K562 (cell line): ENCODE measurements around the gene RBM17. TPM values are rescaled to one million over a fixed set of nuclear protein-coding genes. Genes with fewer than 3 reads are reported as not detected.

Experiments
- BRCA1 ChIP-seq, 2 experiments: fragments of 450-650 bp in 1 of 2; sonication (generic) in 1 of 2; formaldehyde crosslinking in 1 of 2; IDR thresholded peaks; 2 replicates each; pipeline versions ENCODE4 v1.5.0 to v1.6.1; 2017 to 2020; ENCODE audit warnings: mild to moderate bottlenecking in 1 of 2, missing genetic modification reagents in 1 of 2
- HSF4 ChIP-seq: fragments of 250-450 bp; sonication (Bioruptor Pico); IDR thresholded peaks from 2 replicates; pipeline ENCODE4 v2.1.2; 2022; ENCODE audit warnings: mild to moderate bottlenecking, moderate library complexity, borderline replicate concordance
- ZNF785 ChIP-seq: fragments of 250-450 bp; sonication (Bioruptor Pico); IDR thresholded peaks from 2 replicates; pipeline ENCODE4 v1.4.0; 2020; ENCODE audit warnings: mild to moderate bottlenecking
- polyA plus RNA-seq, 8 experiments: library from polyadenylated mRNA; depleted of rRNA in 4 of 8; stranded (reverse) in 5 of 8; unstranded in 3 of 8; fragments of >200 nt; fragmentation: Nextera tagmentation in 2 of 8; fragmentation: Illumina TruSeq in 1 of 8; extraction: Ambion mirVana in 2 of 8; extraction: Trizol in 1 of 8; gene quantifications; 2 replicates each; pipeline versions ENCODE4 v1.2.1 to v1.2.3, GENCODE V29; 2011 to 2014; ENCODE audit warnings: inconsistent platforms in 1 of 8, missing spikeins in 1 of 8
- total RNA-seq, 7 experiments: library from RNA; depleted of rRNA in 6 of 7; stranded (reverse); fragments of >200 nt in 6 of 7; fragmentation: Illumina TruSeq in 2 of 7; extraction: Trizol in 2 of 7; gene quantifications; 2 replicates each; pipeline versions ENCODE4 v1.2.1 to v1.2.3, GENCODE V29; 2011 to 2021; ENCODE audit warnings: low replicate concordance in 1 of 7
- TF ChIP-seq, protein P1 (sequence below): fragments of 250-450 bp; sonication (Bioruptor Pico); IDR thresholded peaks from 2 replicates; pipeline ENCODE4 v1.4.0; 2020; ENCODE audit warnings: mild to moderate bottlenecking, moderate library complexity
- TF ChIP-seq, protein P2 (sequence below): fragments of 250-450 bp; sonication (Bioruptor Pico); IDR thresholded peaks from 2 replicates; pipeline ENCODE4 v1.9.0; 2021; ENCODE audit warnings: mild to moderate bottlenecking, inconsistent platforms
- TF ChIP-seq, protein P3 (sequence below): fragments of 200-600 bp; sonication (generic); IDR thresholded peaks from one replicate; pipeline ENCODE4 v1.6.1; 2012; ENCODE audit warnings: mild to moderate bottlenecking, low read depth, low read length, inconsistent platforms
- TF ChIP-seq, protein P4 (sequence below), 2 experiments: IDR thresholded peaks; 2 replicates each; pipeline ENCODE4 v1.6.1; 2012; ENCODE audit warnings: improper control_type of control experiment in 2 of 2, low read depth in 2 of 2, low read length in 2 of 2, borderline replicate concordance in 1 of 2

Gene RBM17
- total and polyA plus RNA-seq, 9 of the 15 experiments (the other 6 are each of a cell fraction or from before 2014, with no cell fraction given) = 23.6 to 217 (median 124) TPM

DNA sequence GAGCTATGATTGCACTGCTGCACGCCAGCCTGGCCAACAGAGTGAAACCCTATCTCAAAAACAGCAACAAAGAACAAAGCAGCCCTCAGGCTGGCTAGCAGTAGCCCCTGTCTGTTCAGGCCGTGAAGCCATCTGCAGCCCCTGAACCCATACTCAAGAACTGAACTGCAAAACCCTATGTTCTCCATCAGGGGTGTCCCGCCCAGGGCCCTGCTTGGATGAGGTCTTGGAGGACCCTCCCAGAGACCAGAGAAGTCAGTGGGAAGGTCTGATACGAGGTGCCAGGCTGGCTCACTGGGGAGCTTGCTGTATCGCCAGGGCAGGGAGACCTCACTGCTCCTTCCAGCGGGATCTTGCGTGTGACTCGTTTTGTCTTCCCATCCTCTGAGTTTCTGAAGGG is 39.3 kb downstream of the RBM17 start (continued):
- TF ChIP-seq, protein P1, sequence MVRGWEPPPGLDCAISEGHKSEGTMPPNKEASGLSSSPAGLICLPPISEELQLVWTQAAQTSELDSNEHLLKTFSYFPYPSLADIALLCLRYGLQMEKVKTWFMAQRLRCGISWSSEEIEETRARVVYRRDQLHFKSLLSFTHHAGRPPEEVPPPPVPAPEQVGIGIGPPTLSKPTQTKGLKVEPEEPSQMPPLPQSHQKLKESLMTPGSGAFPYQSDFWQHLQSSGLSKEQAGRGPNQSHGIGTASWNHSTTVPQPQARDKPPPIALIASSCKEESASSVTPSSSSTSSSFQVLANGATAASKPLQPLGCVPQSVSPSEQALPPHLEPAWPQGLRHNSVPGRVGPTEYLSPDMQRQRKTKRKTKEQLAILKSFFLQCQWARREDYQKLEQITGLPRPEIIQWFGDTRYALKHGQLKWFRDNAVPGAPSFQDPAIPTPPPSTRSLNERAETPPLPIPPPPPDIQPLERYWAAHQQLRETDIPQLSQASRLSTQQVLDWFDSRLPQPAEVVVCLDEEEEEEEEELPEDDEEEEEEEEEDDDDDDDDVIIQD (CRISPR knock-in tag) = no peak
- TF ChIP-seq, protein P2, sequence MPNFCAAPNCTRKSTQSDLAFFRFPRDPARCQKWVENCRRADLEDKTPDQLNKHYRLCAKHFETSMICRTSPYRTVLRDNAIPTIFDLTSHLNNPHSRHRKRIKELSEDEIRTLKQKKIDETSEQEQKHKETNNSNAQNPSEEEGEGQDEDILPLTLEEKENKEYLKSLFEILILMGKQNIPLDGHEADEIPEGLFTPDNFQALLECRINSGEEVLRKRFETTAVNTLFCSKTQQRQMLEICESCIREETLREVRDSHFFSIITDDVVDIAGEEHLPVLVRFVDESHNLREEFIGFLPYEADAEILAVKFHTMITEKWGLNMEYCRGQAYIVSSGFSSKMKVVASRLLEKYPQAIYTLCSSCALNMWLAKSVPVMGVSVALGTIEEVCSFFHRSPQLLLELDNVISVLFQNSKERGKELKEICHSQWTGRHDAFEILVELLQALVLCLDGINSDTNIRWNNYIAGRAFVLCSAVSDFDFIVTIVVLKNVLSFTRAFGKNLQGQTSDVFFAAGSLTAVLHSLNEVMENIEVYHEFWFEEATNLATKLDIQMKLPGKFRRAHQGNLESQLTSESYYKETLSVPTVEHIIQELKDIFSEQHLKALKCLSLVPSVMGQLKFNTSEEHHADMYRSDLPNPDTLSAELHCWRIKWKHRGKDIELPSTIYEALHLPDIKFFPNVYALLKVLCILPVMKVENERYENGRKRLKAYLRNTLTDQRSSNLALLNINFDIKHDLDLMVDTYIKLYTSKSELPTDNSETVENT (CRISPR knock-in tag) = no peak
- TF ChIP-seq, protein P3, sequence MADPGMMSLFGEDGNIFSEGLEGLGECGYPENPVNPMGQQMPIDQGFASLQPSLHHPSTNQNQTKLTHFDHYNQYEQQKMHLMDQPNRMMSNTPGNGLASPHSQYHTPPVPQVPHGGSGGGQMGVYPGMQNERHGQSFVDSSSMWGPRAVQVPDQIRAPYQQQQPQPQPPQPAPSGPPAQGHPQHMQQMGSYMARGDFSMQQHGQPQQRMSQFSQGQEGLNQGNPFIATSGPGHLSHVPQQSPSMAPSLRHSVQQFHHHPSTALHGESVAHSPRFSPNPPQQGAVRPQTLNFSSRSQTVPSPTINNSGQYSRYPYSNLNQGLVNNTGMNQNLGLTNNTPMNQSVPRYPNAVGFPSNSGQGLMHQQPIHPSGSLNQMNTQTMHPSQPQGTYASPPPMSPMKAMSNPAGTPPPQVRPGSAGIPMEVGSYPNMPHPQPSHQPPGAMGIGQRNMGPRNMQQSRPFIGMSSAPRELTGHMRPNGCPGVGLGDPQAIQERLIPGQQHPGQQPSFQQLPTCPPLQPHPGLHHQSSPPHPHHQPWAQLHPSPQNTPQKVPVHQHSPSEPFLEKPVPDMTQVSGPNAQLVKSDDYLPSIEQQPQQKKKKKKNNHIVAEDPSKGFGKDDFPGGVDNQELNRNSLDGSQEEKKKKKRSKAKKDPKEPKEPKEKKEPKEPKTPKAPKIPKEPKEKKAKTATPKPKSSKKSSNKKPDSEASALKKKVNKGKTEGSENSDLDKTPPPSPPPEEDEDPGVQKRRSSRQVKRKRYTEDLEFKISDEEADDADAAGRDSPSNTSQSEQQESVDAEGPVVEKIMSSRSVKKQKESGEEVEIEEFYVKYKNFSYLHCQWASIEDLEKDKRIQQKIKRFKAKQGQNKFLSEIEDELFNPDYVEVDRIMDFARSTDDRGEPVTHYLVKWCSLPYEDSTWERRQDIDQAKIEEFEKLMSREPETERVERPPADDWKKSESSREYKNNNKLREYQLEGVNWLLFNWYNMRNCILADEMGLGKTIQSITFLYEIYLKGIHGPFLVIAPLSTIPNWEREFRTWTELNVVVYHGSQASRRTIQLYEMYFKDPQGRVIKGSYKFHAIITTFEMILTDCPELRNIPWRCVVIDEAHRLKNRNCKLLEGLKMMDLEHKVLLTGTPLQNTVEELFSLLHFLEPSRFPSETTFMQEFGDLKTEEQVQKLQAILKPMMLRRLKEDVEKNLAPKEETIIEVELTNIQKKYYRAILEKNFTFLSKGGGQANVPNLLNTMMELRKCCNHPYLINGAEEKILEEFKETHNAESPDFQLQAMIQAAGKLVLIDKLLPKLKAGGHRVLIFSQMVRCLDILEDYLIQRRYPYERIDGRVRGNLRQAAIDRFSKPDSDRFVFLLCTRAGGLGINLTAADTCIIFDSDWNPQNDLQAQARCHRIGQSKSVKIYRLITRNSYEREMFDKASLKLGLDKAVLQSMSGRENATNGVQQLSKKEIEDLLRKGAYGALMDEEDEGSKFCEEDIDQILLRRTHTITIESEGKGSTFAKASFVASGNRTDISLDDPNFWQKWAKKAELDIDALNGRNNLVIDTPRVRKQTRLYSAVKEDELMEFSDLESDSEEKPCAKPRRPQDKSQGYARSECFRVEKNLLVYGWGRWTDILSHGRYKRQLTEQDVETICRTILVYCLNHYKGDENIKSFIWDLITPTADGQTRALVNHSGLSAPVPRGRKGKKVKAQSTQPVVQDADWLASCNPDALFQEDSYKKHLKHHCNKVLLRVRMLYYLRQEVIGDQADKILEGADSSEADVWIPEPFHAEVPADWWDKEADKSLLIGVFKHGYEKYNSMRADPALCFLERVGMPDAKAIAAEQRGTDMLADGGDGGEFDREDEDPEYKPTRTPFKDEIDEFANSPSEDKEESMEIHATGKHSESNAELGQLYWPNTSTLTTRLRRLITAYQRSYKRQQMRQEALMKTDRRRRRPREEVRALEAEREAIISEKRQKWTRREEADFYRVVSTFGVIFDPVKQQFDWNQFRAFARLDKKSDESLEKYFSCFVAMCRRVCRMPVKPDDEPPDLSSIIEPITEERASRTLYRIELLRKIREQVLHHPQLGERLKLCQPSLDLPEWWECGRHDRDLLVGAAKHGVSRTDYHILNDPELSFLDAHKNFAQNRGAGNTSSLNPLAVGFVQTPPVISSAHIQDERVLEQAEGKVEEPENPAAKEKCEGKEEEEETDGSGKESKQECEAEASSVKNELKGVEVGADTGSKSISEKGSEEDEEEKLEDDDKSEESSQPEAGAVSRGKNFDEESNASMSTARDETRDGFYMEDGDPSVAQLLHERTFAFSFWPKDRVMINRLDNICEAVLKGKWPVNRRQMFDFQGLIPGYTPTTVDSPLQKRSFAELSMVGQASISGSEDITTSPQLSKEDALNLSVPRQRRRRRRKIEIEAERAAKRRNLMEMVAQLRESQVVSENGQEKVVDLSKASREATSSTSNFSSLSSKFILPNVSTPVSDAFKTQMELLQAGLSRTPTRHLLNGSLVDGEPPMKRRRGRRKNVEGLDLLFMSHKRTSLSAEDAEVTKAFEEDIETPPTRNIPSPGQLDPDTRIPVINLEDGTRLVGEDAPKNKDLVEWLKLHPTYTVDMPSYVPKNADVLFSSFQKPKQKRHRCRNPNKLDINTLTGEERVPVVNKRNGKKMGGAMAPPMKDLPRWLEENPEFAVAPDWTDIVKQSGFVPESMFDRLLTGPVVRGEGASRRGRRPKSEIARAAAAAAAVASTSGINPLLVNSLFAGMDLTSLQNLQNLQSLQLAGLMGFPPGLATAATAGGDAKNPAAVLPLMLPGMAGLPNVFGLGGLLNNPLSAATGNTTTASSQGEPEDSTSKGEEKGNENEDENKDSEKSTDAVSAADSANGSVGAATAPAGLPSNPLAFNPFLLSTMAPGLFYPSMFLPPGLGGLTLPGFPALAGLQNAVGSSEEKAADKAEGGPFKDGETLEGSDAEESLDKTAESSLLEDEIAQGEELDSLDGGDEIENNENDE = no peak
- TF ChIP-seq, protein P4, sequence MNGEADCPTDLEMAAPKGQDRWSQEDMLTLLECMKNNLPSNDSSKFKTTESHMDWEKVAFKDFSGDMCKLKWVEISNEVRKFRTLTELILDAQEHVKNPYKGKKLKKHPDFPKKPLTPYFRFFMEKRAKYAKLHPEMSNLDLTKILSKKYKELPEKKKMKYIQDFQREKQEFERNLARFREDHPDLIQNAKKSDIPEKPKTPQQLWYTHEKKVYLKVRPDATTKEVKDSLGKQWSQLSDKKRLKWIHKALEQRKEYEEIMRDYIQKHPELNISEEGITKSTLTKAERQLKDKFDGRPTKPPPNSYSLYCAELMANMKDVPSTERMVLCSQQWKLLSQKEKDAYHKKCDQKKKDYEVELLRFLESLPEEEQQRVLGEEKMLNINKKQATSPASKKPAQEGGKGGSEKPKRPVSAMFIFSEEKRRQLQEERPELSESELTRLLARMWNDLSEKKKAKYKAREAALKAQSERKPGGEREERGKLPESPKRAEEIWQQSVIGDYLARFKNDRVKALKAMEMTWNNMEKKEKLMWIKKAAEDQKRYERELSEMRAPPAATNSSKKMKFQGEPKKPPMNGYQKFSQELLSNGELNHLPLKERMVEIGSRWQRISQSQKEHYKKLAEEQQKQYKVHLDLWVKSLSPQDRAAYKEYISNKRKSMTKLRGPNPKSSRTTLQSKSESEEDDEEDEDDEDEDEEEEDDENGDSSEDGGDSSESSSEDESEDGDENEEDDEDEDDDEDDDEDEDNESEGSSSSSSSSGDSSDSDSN (IDR thresholded peaks at IDR 0.05; ENCODE audit: borderline replicate concordance in 1 of 2, low read depth in 2 of 2, low read length in 2 of 2) = no peak
- TF ChIP-seq ZNF785 (CRISPR knock-in tag) (no peak), HSF4 (CRISPR knock-in tag) (no peak), BRCA1 (IDR thresholded peaks at IDR 0.05) (no peak), BRCA1 (CRISPR knock-in tag; IDR thresholded peaks at IDR 0.05) (no peak)
